ENCODE measurements around the gene TPSAB1.

- no peak for TF ChIP-seq CTCF (IDR thresholded peaks at IDR 0.05)
- TF ChIP-seq, protein P1, sequence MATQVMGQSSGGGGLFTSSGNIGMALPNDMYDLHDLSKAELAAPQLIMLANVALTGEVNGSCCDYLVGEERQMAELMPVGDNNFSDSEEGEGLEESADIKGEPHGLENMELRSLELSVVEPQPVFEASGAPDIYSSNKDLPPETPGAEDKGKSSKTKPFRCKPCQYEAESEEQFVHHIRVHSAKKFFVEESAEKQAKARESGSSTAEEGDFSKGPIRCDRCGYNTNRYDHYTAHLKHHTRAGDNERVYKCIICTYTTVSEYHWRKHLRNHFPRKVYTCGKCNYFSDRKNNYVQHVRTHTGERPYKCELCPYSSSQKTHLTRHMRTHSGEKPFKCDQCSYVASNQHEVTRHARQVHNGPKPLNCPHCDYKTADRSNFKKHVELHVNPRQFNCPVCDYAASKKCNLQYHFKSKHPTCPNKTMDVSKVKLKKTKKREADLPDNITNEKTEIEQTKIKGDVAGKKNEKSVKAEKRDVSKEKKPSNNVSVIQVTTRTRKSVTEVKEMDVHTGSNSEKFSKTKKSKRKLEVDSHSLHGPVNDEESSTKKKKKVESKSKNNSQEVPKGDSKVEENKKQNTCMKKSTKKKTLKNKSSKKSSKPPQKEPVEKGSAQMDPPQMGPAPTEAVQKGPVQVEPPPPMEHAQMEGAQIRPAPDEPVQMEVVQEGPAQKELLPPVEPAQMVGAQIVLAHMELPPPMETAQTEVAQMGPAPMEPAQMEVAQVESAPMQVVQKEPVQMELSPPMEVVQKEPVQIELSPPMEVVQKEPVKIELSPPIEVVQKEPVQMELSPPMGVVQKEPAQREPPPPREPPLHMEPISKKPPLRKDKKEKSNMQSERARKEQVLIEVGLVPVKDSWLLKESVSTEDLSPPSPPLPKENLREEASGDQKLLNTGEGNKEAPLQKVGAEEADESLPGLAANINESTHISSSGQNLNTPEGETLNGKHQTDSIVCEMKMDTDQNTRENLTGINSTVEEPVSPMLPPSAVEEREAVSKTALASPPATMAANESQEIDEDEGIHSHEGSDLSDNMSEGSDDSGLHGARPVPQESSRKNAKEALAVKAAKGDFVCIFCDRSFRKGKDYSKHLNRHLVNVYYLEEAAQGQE (IDR thresholded peaks at IDR 0.05; ENCODE audit: insufficient read depth in 1 of 2, low read depth in 2 of 2, low read length in 1 of 2) = no peak
Observed at GRCh38 chr16:1213231-1213630, 27.3 kb upstream of the TPSAB1 start.
